HG03469 (cell line): Measurements from ENCODE around the gene MYO7A.

ENCODE experiments used
- ATAC-seq: cut with Tn5 transposase; IDR thresholded peaks from one replicate; pipeline ENCODE4 v1.9.1; 2021; ENCODE audit warnings: mild to moderate bottlenecking, moderate library complexity, moderate number of reproducible peaks; ENCODE audit not compliant: unreplicated experiment

MYO7A gene

GRCh38 chr11:77262803-77263202, 134.8 kb downstream of the MYO7A start:
- no peak for ATAC-seq
